Panc1 (cell line): ENCODE results near the gene FBRSL1. TPM values are rescaled to one million over a fixed set of nuclear protein-coding genes. Genes with fewer than 3 reads are reported as not detected.

Experiments used
- ATAC-seq: fragments of 200-7000 bp; cut with Tn5 transposase; 2 replicates; pipeline ENCODE4 v1.9.1; 2020; ENCODE audit warnings: mild to moderate bottlenecking, moderate library complexity
- BruUV-seq: library from RNA; stranded (reverse); fragments of 400-500 nt; replicated peaks from 2 replicates; lab custom pipeline; 2021; lab: Mats Ljungman, UMichigan
- CTCF ChIA-PET: fragments of 300-600 bp; sonication (Branson Sonifier 250); formaldehyde crosslinking; loops from one replicate; lab custom pipeline; 2022; ENCODE audit warnings: antibody characterized with exemption; lab: Charles Lee
- POLR2A ChIA-PET: fragments of 300-600 bp; sonication (Branson Sonifier 250); formaldehyde crosslinking; loops from one replicate; lab custom pipeline; 2022; ENCODE audit warnings: antibody characterized with exemption; lab: Charles Lee
- DNase-seq: peaks from one replicate; pipeline ENCODE4 v3.0.0-alpha.2; 2010; ENCODE audit warnings: low read depth, low spot score
- H3K27ac ChIP-seq: 2 replicates; pipeline ENCODE4 v1.5.1; 2011; ENCODE audit warnings: mild to moderate bottlenecking, low read length, inconsistent platforms
- H3K27me3 ChIP-seq: fragments of 200-500 bp; sonication (Bioruptor generic); 2 replicates; pipeline ENCODE4 v1.6.0; 2014; ENCODE audit warnings: low read length, inconsistent platforms; ENCODE audit not compliant: control insufficient read depth, insufficient read depth
- H3K36me3 ChIP-seq: fragments of 200-500 bp; sonication (Bioruptor generic); 2 replicates; pipeline ENCODE4 v1.5.1; 2014; ENCODE audit warnings: inconsistent platforms, mild to moderate bottlenecking, low read length, moderate library complexity; ENCODE audit not compliant: control insufficient read depth, insufficient read depth
- H3K4me1 ChIP-seq: 2 replicates; pipeline ENCODE4 v1.5.1; 2011; ENCODE audit warnings: inconsistent platforms, mild to moderate bottlenecking, low read length, moderate library complexity; ENCODE audit not compliant: control insufficient read depth, insufficient read depth
- H3K4me3 ChIP-seq, 2 experiments: 2 replicates each; pipeline ENCODE4 v1.5.1; 2011 to 2012; ENCODE audit warnings: low read depth in 2 of 2, low read length in 2 of 2, mild to moderate bottlenecking in 2 of 2, inconsistent platforms in 1 of 2, moderate library complexity in 1 of 2
- H3K9me3 ChIP-seq: fragments of 200-500 bp; sonication (Bioruptor generic); 2 replicates; pipeline ENCODE4 v1.5.1; 2014; ENCODE audit warnings: low read depth, mild to moderate bottlenecking, inconsistent platforms, low read length, moderate library complexity; ENCODE audit not compliant: control insufficient read depth, insufficient read depth
- POLR2AphosphoS5 ChIP-seq: IDR thresholded peaks from 2 replicates; pipeline ENCODE4 v1.6.1; 2012; ENCODE audit warnings: mild to moderate bottlenecking, low read depth, low read length, moderate library complexity
- REST ChIP-seq, 2 experiments: IDR thresholded peaks; 2 replicates each; pipeline ENCODE4 v1.6.1; 2011 to 2012; ENCODE audit warnings: low read depth in 2 of 2, control low read depth in 1 of 2, low read length in 1 of 2, mild to moderate bottlenecking in 1 of 2, moderate library complexity in 1 of 2; ENCODE audit not compliant: insufficient read depth in 1 of 2
- SIN3A ChIP-seq: IDR thresholded peaks from 2 replicates; pipeline ENCODE4 v1.6.1; 2012; ENCODE audit warnings: low read depth, mild to moderate bottlenecking, low read length, moderate library complexity, borderline replicate concordance; ENCODE audit not compliant: insufficient read depth
- TCF7L2 ChIP-seq: IDR thresholded peaks from 2 replicates; pipeline ENCODE4 v1.6.1; 2011; ENCODE audit warnings: mild to moderate bottlenecking, low read depth, low read length, inconsistent platforms
- in situ Hi-C: cut with HindIII; loops from 2 replicates; pipeline ENCODE4 v1.10.0; 2016; ENCODE audit warnings: low sequenced_read_pairs, low pct_unique_long_range_greater_than_20kb
- intact Hi-C: fragments of 100-400 bp; cut with micrococcal nuclease; formaldehyde crosslinking; loops from one replicate; pipeline ENCODE4 v1.10.0; 2022; ENCODE audit not compliant: unreplicated experiment
- total RNA-seq: library from RNA; stranded (reverse); gene quantifications from one replicate; pipeline ENCODE4 v1.2.1, GENCODE V29; 2021; ENCODE audit not compliant: unreplicated experiment
- TF ChIP-seq, protein P1 (sequence below): fragments of 450-650 bp; IDR thresholded peaks from 2 replicates; pipeline ENCODE4 v1.5.1; 2017; ENCODE audit warnings: mild to moderate bottlenecking

The FBRSL1 gene
- total RNA-seq, 1 experiment from 2014 or later: 104 TPM

- in situ Hi-C loops (no loop called here), intact Hi-C loops (no loop called here)
- DNase-seq (no peak), ATAC-seq (peak; percentile 60)
- Histone ChIP-seq H3K36me3 (no peaks in the 10 kb centered on the region), H3K4me3 (no peak overlapping the region), H3K4me1 (no peaks in the 10 kb centered on the region), H3K27ac (no peak overlapping the region), H3K27me3 (no peaks in the 10 kb centered on the region), H3K9me3 (no peaks in the 10 kb centered on the region)
- POLR2A ChIA-PET: no interaction called here
- CTCF ChIA-PET: no interaction called here
- no peak for TF ChIP-seq SIN3A
- TF ChIP-seq, protein P1, sequence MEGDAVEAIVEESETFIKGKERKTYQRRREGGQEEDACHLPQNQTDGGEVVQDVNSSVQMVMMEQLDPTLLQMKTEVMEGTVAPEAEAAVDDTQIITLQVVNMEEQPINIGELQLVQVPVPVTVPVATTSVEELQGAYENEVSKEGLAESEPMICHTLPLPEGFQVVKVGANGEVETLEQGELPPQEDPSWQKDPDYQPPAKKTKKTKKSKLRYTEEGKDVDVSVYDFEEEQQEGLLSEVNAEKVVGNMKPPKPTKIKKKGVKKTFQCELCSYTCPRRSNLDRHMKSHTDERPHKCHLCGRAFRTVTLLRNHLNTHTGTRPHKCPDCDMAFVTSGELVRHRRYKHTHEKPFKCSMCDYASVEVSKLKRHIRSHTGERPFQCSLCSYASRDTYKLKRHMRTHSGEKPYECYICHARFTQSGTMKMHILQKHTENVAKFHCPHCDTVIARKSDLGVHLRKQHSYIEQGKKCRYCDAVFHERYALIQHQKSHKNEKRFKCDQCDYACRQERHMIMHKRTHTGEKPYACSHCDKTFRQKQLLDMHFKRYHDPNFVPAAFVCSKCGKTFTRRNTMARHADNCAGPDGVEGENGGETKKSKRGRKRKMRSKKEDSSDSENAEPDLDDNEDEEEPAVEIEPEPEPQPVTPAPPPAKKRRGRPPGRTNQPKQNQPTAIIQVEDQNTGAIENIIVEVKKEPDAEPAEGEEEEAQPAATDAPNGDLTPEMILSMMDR: no peak
- no peak for TF ChIP-seq REST (IDR thresholded peaks at IDR 0.05; ENCODE audit: insufficient read depth in 1 of 2, low read depth in 2 of 2, low read length in 1 of 2)
- no peak for TF ChIP-seq TCF7L2
- no peak for TF ChIP-seq POLR2AphosphoS5
- no TSS peak for BruUV-seq
Observed at GRCh38 chr12:132537836-132538662, 48.1 kb downstream of the FBRSL1 start.

DNA sequence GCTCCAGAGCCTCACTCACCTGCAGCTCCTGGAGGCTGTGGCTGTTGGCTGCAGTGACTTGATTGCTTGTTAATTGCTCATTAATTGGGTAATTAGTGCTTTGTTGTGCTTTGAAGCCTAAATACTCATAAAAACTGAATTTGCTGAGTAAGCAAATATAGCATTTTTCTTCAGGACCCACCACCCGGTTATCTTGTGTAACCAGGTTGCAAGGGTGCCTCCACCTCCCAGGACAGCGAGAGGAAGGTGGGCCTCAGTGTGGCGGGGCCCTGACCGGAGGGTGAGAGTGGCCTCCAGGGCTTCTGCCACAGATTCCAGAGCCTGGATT lies 48.7 kb downstream of the FBRSL1 start:
- H3K27me3 ChIP-seq: no peaks in the 10 kb centered on the region
- ChIA-PET CTCF (interaction anchor here (1.1 kb wide), 1 partner anchor 16 kb away, joined by 3 read pairs; no protein-coding TSS in a partner anchor), POLR2A (no interaction called here)
- no TSS peak for BruUV-seq
- ATAC-seq (no peak), DNase-seq (no peak)
- no peak overlapping the region for H3K27ac ChIP-seq
- intact Hi-C loops: no loop called here
- in situ Hi-C loops: no loop called here
- TF ChIP-seq TCF7L2 (no peak), SIN3A (no peak), REST (IDR thresholded peaks at IDR 0.05; ENCODE audit: insufficient read depth in 1 of 2, low read depth in 2 of 2, low read length in 1 of 2) (no peak), POLR2AphosphoS5 (no peak)
- TF ChIP-seq, protein P1: no peak
- H3K4me1 ChIP-seq: no peaks in the 10 kb centered on the region
- no peaks in the 10 kb centered on the region for H3K9me3 ChIP-seq
- H3K36me3 ChIP-seq: no peaks in the 10 kb centered on the region
- H3K4me3 ChIP-seq: no peak overlapping the region
